ENCODE measurements around the gene TCL1A.

The TCL1A gene

GRCh38 chr14:95679148-95679815, 34.6 kb downstream of the TCL1A start:
- DNase-seq (ENCODE audit: low read depth in 1 of 2, low spot score in 1 of 2): no peak
- H3K4me3 ChIP-seq (replicated peaks; ENCODE audit: insufficient read depth, low read length): no peak overlapping the region
- peaks cover 2% of the 10 kb centered on the region for H3K27me3 ChIP-seq (ENCODE audit: insufficient read depth, poor library complexity, severe bottlenecking)
- TF ChIP-seq SPI1 (IDR thresholded peaks at IDR 0.05; ENCODE audit: borderline replicate concordance, low read depth): no peak
- no peak for TF ChIP-seq POLR2AphosphoS5 (IDR thresholded peaks at IDR 0.05; ENCODE audit: low read depth)
- TF ChIP-seq, protein P1, sequence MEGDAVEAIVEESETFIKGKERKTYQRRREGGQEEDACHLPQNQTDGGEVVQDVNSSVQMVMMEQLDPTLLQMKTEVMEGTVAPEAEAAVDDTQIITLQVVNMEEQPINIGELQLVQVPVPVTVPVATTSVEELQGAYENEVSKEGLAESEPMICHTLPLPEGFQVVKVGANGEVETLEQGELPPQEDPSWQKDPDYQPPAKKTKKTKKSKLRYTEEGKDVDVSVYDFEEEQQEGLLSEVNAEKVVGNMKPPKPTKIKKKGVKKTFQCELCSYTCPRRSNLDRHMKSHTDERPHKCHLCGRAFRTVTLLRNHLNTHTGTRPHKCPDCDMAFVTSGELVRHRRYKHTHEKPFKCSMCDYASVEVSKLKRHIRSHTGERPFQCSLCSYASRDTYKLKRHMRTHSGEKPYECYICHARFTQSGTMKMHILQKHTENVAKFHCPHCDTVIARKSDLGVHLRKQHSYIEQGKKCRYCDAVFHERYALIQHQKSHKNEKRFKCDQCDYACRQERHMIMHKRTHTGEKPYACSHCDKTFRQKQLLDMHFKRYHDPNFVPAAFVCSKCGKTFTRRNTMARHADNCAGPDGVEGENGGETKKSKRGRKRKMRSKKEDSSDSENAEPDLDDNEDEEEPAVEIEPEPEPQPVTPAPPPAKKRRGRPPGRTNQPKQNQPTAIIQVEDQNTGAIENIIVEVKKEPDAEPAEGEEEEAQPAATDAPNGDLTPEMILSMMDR (IDR thresholded peaks at IDR 0.05; ENCODE audit: insufficient read depth, low read length): no peak
- TF ChIP-seq, protein P2, sequence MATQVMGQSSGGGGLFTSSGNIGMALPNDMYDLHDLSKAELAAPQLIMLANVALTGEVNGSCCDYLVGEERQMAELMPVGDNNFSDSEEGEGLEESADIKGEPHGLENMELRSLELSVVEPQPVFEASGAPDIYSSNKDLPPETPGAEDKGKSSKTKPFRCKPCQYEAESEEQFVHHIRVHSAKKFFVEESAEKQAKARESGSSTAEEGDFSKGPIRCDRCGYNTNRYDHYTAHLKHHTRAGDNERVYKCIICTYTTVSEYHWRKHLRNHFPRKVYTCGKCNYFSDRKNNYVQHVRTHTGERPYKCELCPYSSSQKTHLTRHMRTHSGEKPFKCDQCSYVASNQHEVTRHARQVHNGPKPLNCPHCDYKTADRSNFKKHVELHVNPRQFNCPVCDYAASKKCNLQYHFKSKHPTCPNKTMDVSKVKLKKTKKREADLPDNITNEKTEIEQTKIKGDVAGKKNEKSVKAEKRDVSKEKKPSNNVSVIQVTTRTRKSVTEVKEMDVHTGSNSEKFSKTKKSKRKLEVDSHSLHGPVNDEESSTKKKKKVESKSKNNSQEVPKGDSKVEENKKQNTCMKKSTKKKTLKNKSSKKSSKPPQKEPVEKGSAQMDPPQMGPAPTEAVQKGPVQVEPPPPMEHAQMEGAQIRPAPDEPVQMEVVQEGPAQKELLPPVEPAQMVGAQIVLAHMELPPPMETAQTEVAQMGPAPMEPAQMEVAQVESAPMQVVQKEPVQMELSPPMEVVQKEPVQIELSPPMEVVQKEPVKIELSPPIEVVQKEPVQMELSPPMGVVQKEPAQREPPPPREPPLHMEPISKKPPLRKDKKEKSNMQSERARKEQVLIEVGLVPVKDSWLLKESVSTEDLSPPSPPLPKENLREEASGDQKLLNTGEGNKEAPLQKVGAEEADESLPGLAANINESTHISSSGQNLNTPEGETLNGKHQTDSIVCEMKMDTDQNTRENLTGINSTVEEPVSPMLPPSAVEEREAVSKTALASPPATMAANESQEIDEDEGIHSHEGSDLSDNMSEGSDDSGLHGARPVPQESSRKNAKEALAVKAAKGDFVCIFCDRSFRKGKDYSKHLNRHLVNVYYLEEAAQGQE (IDR thresholded peaks at IDR 0.05; ENCODE audit: insufficient replicate concordance, low read depth): no peak
- TF ChIP-seq GABPA (IDR thresholded peaks at IDR 0.05; ENCODE audit: low read depth): no peak
- H3K27ac ChIP-seq (replicated peaks): no peak overlapping the region

GRCh38 chr14:95677179-95677835, 36.6 kb downstream of the TCL1A start:
- H3K27me3 ChIP-seq (ENCODE audit: insufficient read depth, poor library complexity, severe bottlenecking): peaks cover 2% of the 10 kb centered on the region
- TF ChIP-seq, protein P2 (IDR thresholded peaks at IDR 0.05; ENCODE audit: insufficient replicate concordance, low read depth): no peak
- TF ChIP-seq, protein P1 (IDR thresholded peaks at IDR 0.05; ENCODE audit: insufficient read depth, low read length): no peak
- no peak for TF ChIP-seq GABPA (IDR thresholded peaks at IDR 0.05; ENCODE audit: low read depth)
- no peak for TF ChIP-seq SPI1 (IDR thresholded peaks at IDR 0.05; ENCODE audit: borderline replicate concordance, low read depth)
- no peak for TF ChIP-seq POLR2AphosphoS5 (IDR thresholded peaks at IDR 0.05; ENCODE audit: low read depth)
- no peak overlapping the region for H3K27ac ChIP-seq (replicated peaks)
- no peak for DNase-seq (ENCODE audit: low read depth in 1 of 2, low spot score in 1 of 2)
- no peak overlapping the region for H3K4me3 ChIP-seq (replicated peaks; ENCODE audit: insufficient read depth, low read length)

DNA sequence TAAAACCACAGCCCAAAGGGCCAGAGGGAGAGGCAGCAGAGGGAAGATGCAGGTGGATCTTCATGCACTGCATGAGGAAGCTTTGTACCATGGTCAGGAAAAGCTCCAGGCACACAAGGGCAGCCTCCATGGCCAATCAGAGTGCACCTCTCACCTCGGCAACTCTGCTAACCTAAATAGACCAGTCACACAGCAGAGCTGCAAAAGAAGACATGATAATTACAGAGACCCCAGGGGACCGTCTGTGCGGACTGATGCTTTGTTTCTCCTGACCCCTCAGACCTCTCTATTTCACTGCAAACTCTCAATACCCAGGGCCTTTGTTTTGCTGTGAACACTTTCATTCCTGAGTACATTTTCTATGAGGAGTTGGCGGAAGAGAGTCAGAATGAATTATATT, 38.4 kb downstream of the TCL1A start:
- no peak for DNase-seq (ENCODE audit: low read depth in 1 of 2, low spot score in 1 of 2)
- H3K4me3 ChIP-seq (replicated peaks; ENCODE audit: insufficient read depth, low read length): no peak overlapping the region
- peaks cover 2% of the 10 kb centered on the region for H3K27me3 ChIP-seq (ENCODE audit: insufficient read depth, poor library complexity, severe bottlenecking)
- no peak for TF ChIP-seq GABPA (IDR thresholded peaks at IDR 0.05; ENCODE audit: low read depth)
- TF ChIP-seq, protein P1 (IDR thresholded peaks at IDR 0.05; ENCODE audit: insufficient read depth, low read length): no peak
- TF ChIP-seq SPI1 (IDR thresholded peaks at IDR 0.05; ENCODE audit: borderline replicate concordance, low read depth): no peak
- no peak for TF ChIP-seq POLR2AphosphoS5 (IDR thresholded peaks at IDR 0.05; ENCODE audit: low read depth)
- TF ChIP-seq, protein P2 (IDR thresholded peaks at IDR 0.05; ENCODE audit: insufficient replicate concordance, low read depth): no peak
- no peak overlapping the region for H3K27ac ChIP-seq (replicated peaks)
